Stimulated activated CD8-positive, alpha-beta memory T cell treated with anti-CD3 and anti-CD28 coated beads, Interleukin-15, amount 100 ng/mL, for 24 hours (primary cell): ENCODE measurements around the gene BCL11B.

Experiments used
- DNase-seq: peaks from one replicate; pipeline ENCODE4 v3.0.0-alpha.2; 2020; ENCODE audit warnings: low read depth

Gene BCL11B

GRCh38 chr14:99181804-99182520 is 90.0 kb downstream of the BCL11B start:
- DNase-seq: no peak

- DNase-seq: no peak
Measured at GRCh38 chr14:99181241-99181640, 90.8 kb downstream of the BCL11B start.

- DNase-seq: no peak
Measured at GRCh38 chr14:99179946-99180345, 92.1 kb downstream of the BCL11B start.

GRCh38 chr14:99179506-99179905 is 92.5 kb downstream of the BCL11B start:
- DNase-seq: no peak

- no peak for DNase-seq
Measured at GRCh38 chr14:99177886-99178835, 93.8 kb downstream of the BCL11B start.

- DNase-seq: no peak
Measured at GRCh38 chr14:99177046-99177655, 94.8 kb downstream of the BCL11B start.

GRCh38 chr14:99176156-99176945 is 95.6 kb downstream of the BCL11B start:
- no peak for DNase-seq

GRCh38 chr14:99175331-99176155 is 96.5 kb downstream of the BCL11B start:
- DNase-seq: no peak

GRCh38 chr14:99174770-99175319 is 97.2 kb downstream of the BCL11B start:
- DNase-seq: no peak

GRCh38 chr14:99174081-99174769 is 97.8 kb downstream of the BCL11B start:
- DNase-seq: no peak

GRCh38 chr14:99173506-99173905 is 98.5 kb downstream of the BCL11B start:
- no peak for DNase-seq

GRCh38 chr14:99173086-99173485 is 98.9 kb downstream of the BCL11B start:
- DNase-seq: no peak

GRCh38 chr14:99171396-99171795 is 100.6 kb downstream of the BCL11B start:
- no peak for DNase-seq

- no peak for DNase-seq
Measured at GRCh38 chr14:99169776-99170356, 102.1 kb downstream of the BCL11B start.

- DNase-seq: no peak
Measured at GRCh38 chr14:99168330-99168729, 103.7 kb downstream of the BCL11B start.

- DNase-seq: no peak
Measured at GRCh38 chr14:99166506-99166905, 105.5 kb downstream of the BCL11B start.

- DNase-seq: no peak
Measured at GRCh38 chr14:99164712-99165111, 107.3 kb downstream of the BCL11B start.

GRCh38 chr14:99163446-99163845 is 108.6 kb downstream of the BCL11B start:
- DNase-seq: no peak
